ENCODE results near the gene LPAR2.

The LPAR2 gene

GRCh38 chr19:19597809-19598306 is 30.2 kb downstream of the LPAR2 start:
- DNase-seq (ENCODE audit: low spot score), result peak; percentile 87

GRCh38 chr19:19595171-19595701 is 32.8 kb downstream of the LPAR2 start:
- no peak for DNase-seq (ENCODE audit: low spot score)

DNA sequence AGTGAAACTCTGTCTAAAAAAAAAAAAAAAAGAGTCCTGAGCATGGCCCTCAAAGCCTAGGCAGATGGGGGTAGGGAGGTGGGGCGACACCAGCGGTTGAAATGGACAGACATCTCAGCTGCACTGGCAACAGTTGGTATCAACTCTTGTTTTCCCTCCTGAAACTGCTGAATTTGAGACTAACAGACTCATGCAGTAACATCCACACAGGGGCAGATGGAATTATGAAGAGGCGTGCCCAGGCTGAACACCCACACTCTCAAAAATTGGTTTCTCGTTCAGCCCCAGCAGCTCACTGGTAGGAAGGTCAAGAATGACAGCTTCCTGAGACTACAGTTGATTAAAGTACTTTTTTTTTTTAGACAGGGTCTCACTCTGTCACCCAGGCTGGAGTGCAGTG is 33.6 kb downstream of the LPAR2 start:
- no peak for DNase-seq (ENCODE audit: low spot score)

- no peak for DNase-seq (ENCODE audit: low spot score)
These were observed 35.3 kb downstream of the LPAR2 start for GRCh38 chr19:19592690-19593089.

DNA sequence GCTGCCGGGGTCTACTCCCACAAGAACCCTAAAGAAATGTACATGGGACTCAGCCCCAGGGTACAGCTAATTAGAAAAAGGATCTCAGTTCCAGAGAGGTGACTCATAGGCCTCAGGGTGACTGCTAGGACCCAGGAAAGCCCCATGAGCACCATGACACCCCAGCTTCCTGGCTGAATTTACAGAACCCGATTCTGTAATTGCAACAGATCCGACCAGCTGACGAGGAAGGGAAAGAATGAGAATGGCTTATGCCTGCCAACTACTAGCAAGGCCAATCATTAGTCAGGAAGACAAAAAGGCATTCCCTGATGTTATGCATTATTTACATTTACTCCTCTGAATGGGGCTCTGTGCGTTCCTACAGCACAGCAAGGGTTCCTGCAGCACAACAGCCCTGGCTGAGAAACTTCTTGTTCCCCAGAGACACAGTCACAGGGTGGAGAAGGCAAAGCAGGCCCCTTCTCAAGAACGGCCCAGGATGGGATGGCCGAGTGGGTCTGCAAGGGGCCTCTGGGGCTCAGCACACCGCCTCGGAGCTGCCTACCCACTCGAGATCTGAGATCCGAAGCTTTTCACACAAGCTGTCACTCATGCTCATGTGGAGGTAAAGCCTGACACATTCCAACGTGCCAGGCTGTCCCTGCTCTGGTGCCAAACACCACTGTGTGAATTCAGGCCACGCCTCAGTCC is 36.7 kb downstream of the LPAR2 start:
- DNase-seq (ENCODE audit: low spot score), result peak; percentile 84

DNA sequence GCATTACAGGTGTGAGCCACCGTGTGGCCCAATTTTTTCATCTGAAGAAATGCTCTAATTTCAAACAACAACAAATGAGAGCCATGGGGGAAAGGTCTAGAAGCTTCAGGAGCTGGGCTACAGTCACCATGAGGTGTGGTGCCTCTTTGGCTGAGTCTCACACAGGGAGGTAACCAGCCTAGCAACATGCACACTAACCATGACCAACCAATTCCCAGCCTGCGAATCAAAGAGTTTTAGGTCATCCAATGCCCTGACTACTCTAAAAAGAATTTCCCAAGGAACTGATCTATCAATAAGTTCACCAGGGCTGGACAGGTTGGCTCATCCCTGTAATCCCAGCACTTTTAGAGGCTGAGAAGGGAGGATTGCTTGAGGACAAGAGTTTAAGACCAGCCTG is 39.5 kb downstream of the LPAR2 start:
- DNase-seq (ENCODE audit: low spot score), result no peak

DNA sequence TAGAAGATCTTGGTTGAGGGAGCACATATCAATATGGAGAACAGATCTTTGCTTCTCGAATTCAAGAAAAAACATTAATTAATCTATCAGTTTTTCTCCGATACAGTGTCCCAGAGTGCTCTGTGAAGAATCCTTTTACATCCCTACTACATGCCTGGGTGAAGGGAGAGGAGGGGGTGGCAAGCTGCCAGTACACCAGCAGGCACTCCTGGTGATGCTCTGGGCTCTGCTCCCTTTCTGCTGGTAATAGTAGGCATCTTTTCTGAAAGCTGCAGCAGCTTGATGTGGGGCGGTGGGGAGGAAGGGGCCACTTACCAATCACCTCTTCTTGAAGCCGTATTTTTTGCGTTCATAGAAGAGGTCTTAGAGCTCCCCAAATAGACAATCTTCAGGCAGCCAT is 40.2 kb downstream of the LPAR2 start:
- DNase-seq (ENCODE audit: low spot score), result no peak

DNA sequence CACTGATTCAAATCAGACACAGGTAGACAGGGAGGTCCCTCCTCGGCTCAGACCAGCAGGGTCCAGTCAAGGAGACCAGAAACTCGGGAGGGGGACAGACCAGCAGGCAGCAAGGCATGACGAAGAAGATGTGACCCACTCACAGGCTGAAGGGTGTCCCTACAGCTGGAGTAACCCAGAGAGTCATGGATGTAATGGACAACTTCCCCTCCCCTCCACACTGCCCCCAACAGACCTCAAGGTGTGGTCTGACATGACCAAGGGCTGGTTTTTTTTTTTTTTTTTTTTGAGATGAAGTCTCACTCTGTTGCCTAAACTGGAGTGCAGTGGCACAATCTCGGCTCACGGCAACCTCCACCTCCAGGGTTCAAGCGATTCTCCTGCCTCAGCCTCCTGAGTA is 43.7 kb downstream of the LPAR2 start:
- no peak for DNase-seq (ENCODE audit: low spot score)

GRCh38 chr19:19582471-19582870 is 45.5 kb downstream of the LPAR2 start:
- no peak for DNase-seq (ENCODE audit: low spot score)

- DNase-seq (ENCODE audit: low spot score), result no peak
These were observed 46.6 kb downstream of the LPAR2 start for GRCh38 chr19:19581391-19581790.

DNA sequence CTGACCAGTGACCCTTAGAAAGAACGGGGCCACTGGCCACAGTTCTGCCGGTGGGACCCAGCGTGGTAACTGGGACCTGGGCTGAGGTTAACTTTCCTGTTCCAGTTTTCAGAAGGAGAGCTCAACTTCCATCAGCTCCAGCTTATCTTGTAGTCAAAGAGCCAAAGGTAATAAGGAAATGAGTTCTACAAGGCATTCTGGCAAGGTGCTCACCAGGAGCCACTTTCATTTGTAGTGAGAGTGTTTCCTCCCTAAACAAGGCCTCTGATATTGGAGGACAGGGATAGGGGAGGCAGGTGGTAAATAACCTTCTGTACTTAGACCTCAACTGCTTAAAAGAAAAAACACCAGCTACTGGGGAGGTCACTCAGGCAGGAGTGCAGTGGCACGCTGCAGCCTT is 47.6 kb downstream of the LPAR2 start:
- DNase-seq (ENCODE audit: low spot score), result no peak

DNA sequence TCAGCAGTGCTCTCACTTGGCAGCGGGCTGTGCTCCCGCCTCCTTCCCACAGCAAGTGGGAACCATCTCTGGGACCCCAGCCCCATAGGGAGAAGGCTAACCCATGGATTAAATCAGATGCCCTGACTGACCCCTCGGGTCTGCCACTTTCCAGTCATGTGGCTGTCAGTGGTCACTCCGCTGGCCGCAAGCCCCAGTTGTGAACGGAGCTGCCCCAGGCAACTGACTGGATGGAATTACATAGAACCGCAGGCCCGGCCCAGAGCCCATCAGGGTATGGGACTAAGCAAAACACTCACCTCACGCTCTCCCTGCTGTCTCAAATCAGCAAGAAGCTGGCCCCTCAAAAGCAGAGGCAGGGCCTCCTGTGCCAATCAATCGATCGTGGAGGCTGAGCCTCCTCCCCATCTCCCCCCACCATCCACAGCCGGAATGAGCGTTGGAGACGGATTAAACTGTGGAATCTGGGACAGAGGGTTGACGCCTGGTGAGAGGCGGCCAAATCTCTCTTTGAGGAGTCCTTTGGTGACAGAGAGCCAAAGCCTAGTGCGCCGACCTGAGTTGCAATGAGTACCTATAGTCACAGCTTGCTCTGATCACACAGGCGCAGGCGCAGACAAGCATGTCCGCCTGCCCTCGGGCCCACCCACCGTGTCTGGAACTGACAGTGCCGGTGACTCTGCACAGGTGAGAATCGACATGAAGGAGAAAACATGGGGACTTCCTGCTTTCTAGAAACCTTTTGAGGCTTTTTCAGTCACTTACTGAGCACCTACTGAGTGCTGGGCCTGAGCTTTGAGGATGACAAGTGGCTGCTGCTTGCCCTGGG is 48.3 kb downstream of the LPAR2 start:
- DNase-seq (ENCODE audit: low spot score), result no peak

- DNase-seq (ENCODE audit: low spot score), result no peak
These were observed 49.8 kb downstream of the LPAR2 start for GRCh38 chr19:19578252-19578651.

DNA sequence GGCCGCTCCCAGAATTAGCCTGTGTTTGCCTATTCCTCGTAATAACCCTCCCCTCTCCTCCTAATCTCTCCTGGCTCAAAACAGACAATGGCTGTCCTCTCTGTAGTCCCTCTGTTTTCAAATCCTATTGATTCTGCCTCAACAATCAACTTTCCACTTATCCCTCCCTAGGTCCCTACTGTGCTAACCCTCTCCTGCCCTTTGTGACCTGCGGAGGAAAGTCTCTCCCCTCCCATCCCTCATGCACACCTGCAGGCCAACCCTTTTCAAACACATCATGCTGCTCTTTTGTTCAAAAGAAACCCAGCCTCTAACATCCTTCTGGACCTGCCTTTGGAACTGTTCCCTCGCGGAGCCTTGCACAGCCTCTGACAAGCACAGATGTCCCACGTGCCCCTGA is 52.6 kb downstream of the LPAR2 start:
- no peak for DNase-seq (ENCODE audit: low spot score)
